Gastrocnemius medialis (tissue), 4 donors: ENCODE measurements around the gene JAG1.

Experiments used
- CTCF ChIP-seq, 5 experiments: fragments of 450-650 bp in 3 of 5; fragments of 200-600 bp in 2 of 5; sonication (generic) in 2 of 5; IDR thresholded peaks in 4 of 5; conservative IDR thresholded peaks in 1 of 5; 1 replicate in 4 of 5; 2 replicates in 1 of 5; pipeline ENCODE4 v1.5.1; 2016 to 2019; ENCODE audit warnings: antibody characterized with exemption in 5 of 5, mild to moderate bottlenecking in 3 of 5, moderate library complexity in 3 of 5
- POLR2A ChIP-seq, 2 donors: fragments of 450-650 bp; IDR thresholded peaks; one replicate each; pipeline ENCODE4 v1.6.1; 2017; ENCODE audit warnings: antibody characterized with exemption in 2 of 2, mild to moderate bottlenecking in 2 of 2, moderate library complexity in 2 of 2

DNA sequence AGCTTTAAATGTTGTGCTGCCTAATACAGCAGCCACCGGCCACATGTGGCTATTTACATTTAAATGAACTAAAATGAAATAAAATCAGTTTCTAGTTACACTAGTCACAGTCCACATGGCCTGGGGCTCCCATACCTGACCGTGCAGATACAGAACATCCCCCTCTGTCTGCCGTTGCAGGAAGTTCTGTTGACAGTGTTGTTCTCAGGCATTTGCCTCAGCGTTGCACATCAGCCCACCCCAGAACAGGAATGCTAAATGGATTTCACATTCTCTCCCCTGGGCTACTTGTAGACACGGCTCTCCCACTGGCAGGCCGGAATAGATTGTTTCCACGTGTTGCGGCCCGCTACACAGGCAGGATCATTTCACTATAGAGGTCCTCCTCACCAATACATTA is 26.3 kb downstream of the JAG1 start:
- TF ChIP-seq CTCF (IDR thresholded peaks at IDR 0.05 in 4 of 5, conservative IDR thresholded peaks at IDR 0.05 in 1 of 5) (peak in 1 of 5 experiments; percentile 20), POLR2A (IDR thresholded peaks at IDR 0.05) (no peak)
